CD4-positive, alpha-beta memory T cell (primary cell): Measurements from ENCODE around the gene CALN1. TPM values are rescaled to one million over a fixed set of nuclear protein-coding genes. Genes with fewer than 3 reads are reported as not detected.

ENCODE experiments used
- CTCF ChIA-PET: fragments of 350-600 bp; sonication (Branson Sonifier 250); formaldehyde crosslinking; loops from one replicate; lab custom pipeline; 2021; ENCODE audit warnings: inconsistent platforms; ENCODE audit not compliant: partially characterized antibody; lab: Charles Lee
- POLR2A ChIA-PET: fragments of 350-600 bp; sonication (Branson Sonifier 250); formaldehyde crosslinking; loops from one replicate; lab custom pipeline; 2021; ENCODE audit not compliant: partially characterized antibody; lab: Charles Lee
- DNase-seq, 5 donors: peaks; one replicate each; pipeline versions ENCODE4 v3.0.0 to v3.0.0-alpha.2; 2020 to 2022; ENCODE audit warnings: mixed read lengths in 1 of 5
- H3K27ac ChIP-seq: one replicate; pipeline ENCODE4 v1.7.0; 2013; ENCODE audit warnings: low read depth, low read length
- H3K27me3 ChIP-seq: 2 replicates; pipeline ENCODE4 v1.7.0; 2013; ENCODE audit warnings: mild to moderate bottlenecking, low read length, moderate library complexity; ENCODE audit not compliant: insufficient read depth
- H3K36me3 ChIP-seq: 2 replicates; pipeline ENCODE4 v1.7.0; 2013; ENCODE audit warnings: mild to moderate bottlenecking, low read length, moderate library complexity; ENCODE audit not compliant: insufficient read depth
- H3K4me1 ChIP-seq: 2 replicates; pipeline ENCODE4 v1.7.0; 2013; ENCODE audit warnings: mild to moderate bottlenecking, low read length, moderate library complexity; ENCODE audit not compliant: insufficient read depth
- H3K4me3 ChIP-seq, 2 donors: one replicate each; pipeline ENCODE4 v1.7.0; 2013; ENCODE audit warnings: low read length in 2 of 2, mild to moderate bottlenecking in 1 of 2
- H3K9me3 ChIP-seq, 2 donors: one replicate each; pipeline ENCODE4 v1.7.0; 2013; ENCODE audit warnings: low read length in 2 of 2, control low read depth in 1 of 2; ENCODE audit not compliant: control insufficient read depth in 1 of 2
- H3K27ac Mint-ChIP-seq, 7 donors: one replicate each; pipeline ENCODE4 v1.8.0; 2020 to 2021; ENCODE audit warnings: mixed read lengths in 7 of 7, mild to moderate bottlenecking in 6 of 7, inconsistent platforms in 3 of 7, moderate library complexity in 3 of 7
- H3K27me3 Mint-ChIP-seq, 2 donors: one replicate each; pipeline ENCODE4 v1.8.0; 2020 to 2021; ENCODE audit warnings: mixed read lengths in 2 of 2
- H3K36me3 Mint-ChIP-seq, 2 donors: one replicate each; pipeline ENCODE4 v1.8.0; 2020 to 2021; ENCODE audit warnings: mixed read lengths in 2 of 2, inconsistent platforms in 1 of 2, mild to moderate bottlenecking in 1 of 2
- H3K4me1 Mint-ChIP-seq, 4 donors: one replicate each; pipeline ENCODE4 v1.8.0; 2020 to 2021; ENCODE audit warnings: mixed read lengths in 4 of 4, mild to moderate bottlenecking in 1 of 4
- H3K4me3 Mint-ChIP-seq, 8 donors: one replicate each; pipeline ENCODE4 v1.8.0; 2020 to 2021; ENCODE audit warnings: mixed read lengths in 8 of 8, mild to moderate bottlenecking in 7 of 8, moderate library complexity in 6 of 8, inconsistent platforms in 3 of 8
- H3K9me3 Mint-ChIP-seq, 8 donors: one replicate each; pipeline ENCODE4 v1.8.0; 2020 to 2021; ENCODE audit warnings: mixed read lengths in 8 of 8, mild to moderate bottlenecking in 5 of 8, inconsistent platforms in 3 of 8, moderate library complexity in 1 of 8
- intact Hi-C: fragments of 100-400 bp; cut with micrococcal nuclease; formaldehyde crosslinking; loops from one replicate; pipeline ENCODE4 v1.15.1; 2023
- polyA plus RNA-seq, 2 donors: library from polyadenylated mRNA; unstranded; fragments of 300-500 nt; fragmentation: Illumina TruSeq; gene quantifications; one replicate each; pipeline ENCODE4 v1.2.3, GENCODE V29; 2021
- total RNA-seq, 2 experiments: library from RNA; stranded (reverse); gene quantifications; one replicate each; pipeline ENCODE4 v1.2.3, GENCODE V29; 2021

CALN1 gene
- total and polyA plus RNA-seq, 4 experiments from 2014 or later: not detected

GRCh38 chr7:72336632-72337389 is 75.3 kb downstream of the CALN1 start:
- H3K9me3 Mint-ChIP-seq: peaks cover 2 to 29% (median 17%) of the 10 kb centered on the region in 8 donors
- CTCF ChIA-PET: no interaction called here
- DNase-seq: no peak
- no peaks in the 10 kb centered on the region for H3K4me1 ChIP-seq
- peaks cover 13 to 20% of the 10 kb centered on the region in 2 donors for H3K27me3 Mint-ChIP-seq
- no peak overlapping the region for H3K27ac ChIP-seq
- intact Hi-C loops: no loop called here
- H3K27ac Mint-ChIP-seq: no peak overlapping the region
- H3K27me3 ChIP-seq: no peaks in the 10 kb centered on the region
- H3K4me3 ChIP-seq: no peak overlapping the region
- no peaks in the 10 kb centered on the region for H3K36me3 ChIP-seq
- H3K36me3 Mint-ChIP-seq: no peaks in the 10 kb centered on the region
- peaks cover 0 to 1% (median 0%) of the 10 kb centered on the region in 4 donors for H3K4me1 Mint-ChIP-seq
- peaks cover 0 to 3% of the 10 kb centered on the region in 2 donors for H3K9me3 ChIP-seq
- POLR2A ChIA-PET: no interaction called here
- no peak overlapping the region for H3K4me3 Mint-ChIP-seq

- intact Hi-C loops: no loop called here
- DNase-seq: no peak
- Mint-ChIP-seq H3K36me3 (no peaks in the 10 kb centered on the region), H3K27me3 (peaks cover 13 to 20% of the 10 kb centered on the region in 2 donors), H3K9me3 (peaks cover 2 to 29% (median 14%) of the 10 kb centered on the region in 8 donors), H3K4me1 (peaks cover 0 to 1% (median 0%) of the 10 kb centered on the region in 4 donors), H3K4me3 (no peak overlapping the region), H3K27ac (no peak overlapping the region)
- CTCF ChIA-PET: no interaction called here
- Histone ChIP-seq H3K9me3 (peaks cover 0 to 4% of the 10 kb centered on the region in 2 donors), H3K36me3 (no peaks in the 10 kb centered on the region), H3K4me3 (no peak overlapping the region), H3K4me1 (no peaks in the 10 kb centered on the region), H3K27me3 (no peaks in the 10 kb centered on the region), H3K27ac (no peak overlapping the region)
- POLR2A ChIA-PET: no interaction called here
These were observed 75.8 kb downstream of the CALN1 start for GRCh38 chr7:72336382-72336631.

- H3K4me1 ChIP-seq: no peaks in the 10 kb centered on the region
- no peaks in the 10 kb centered on the region for H3K27me3 ChIP-seq
- ChIA-PET CTCF (no interaction called here), POLR2A (no interaction called here)
- H3K4me1 Mint-ChIP-seq: peaks cover 0 to 1% (median 0%) of the 10 kb centered on the region in 4 donors
- H3K4me3 Mint-ChIP-seq: no peak overlapping the region
- no peak for DNase-seq
- H3K36me3 Mint-ChIP-seq: no peaks in the 10 kb centered on the region
- intact Hi-C loops: no loop called here
- H3K27me3 Mint-ChIP-seq: peaks cover 13 to 20% of the 10 kb centered on the region in 2 donors
- no peaks in the 10 kb centered on the region for H3K36me3 ChIP-seq
- no peak overlapping the region for H3K27ac ChIP-seq
- no peak overlapping the region for H3K27ac Mint-ChIP-seq
- H3K9me3 ChIP-seq: peaks cover 0 to 4% of the 10 kb centered on the region in 2 donors
- H3K9me3 Mint-ChIP-seq: peaks cover 2 to 28% (median 15%) of the 10 kb centered on the region in 8 donors
- H3K4me3 ChIP-seq: no peak overlapping the region
These were observed 76.4 kb downstream of the CALN1 start for GRCh38 chr7:72335561-72336381.

- H3K27me3 Mint-ChIP-seq: peaks cover 13 to 20% of the 10 kb centered on the region in 2 donors
- Histone ChIP-seq H3K27me3 (no peaks in the 10 kb centered on the region), H3K36me3 (no peaks in the 10 kb centered on the region), H3K4me1 (no peaks in the 10 kb centered on the region), H3K27ac (no peak overlapping the region), H3K9me3 (peaks cover 0 to 4% of the 10 kb centered on the region in 2 donors), H3K4me3 (no peak overlapping the region)
- no peak overlapping the region for H3K4me3 Mint-ChIP-seq
- no peak for DNase-seq
- POLR2A ChIA-PET: no interaction called here
- H3K9me3 Mint-ChIP-seq: peaks cover 2 to 26% (median 14%) of the 10 kb centered on the region in 8 donors
- intact Hi-C loops: no loop called here
- H3K27ac Mint-ChIP-seq: no peak overlapping the region
- CTCF ChIA-PET: no interaction called here
- H3K4me1 Mint-ChIP-seq: peaks cover 0 to 1% (median 0%) of the 10 kb centered on the region in 4 donors
- no peaks in the 10 kb centered on the region for H3K36me3 Mint-ChIP-seq
These were observed 77.4 kb downstream of the CALN1 start for GRCh38 chr7:72334698-72335097.

GRCh38 chr7:72334066-72334465 is 78.1 kb downstream of the CALN1 start:
- H3K27ac Mint-ChIP-seq: no peak overlapping the region
- H3K4me3 ChIP-seq: no peak overlapping the region
- no peak for DNase-seq
- peaks cover 0 to 4% of the 10 kb centered on the region in 2 donors for H3K9me3 ChIP-seq
- no peaks in the 10 kb centered on the region for H3K36me3 ChIP-seq
- peaks cover 13 to 20% of the 10 kb centered on the region in 2 donors for H3K27me3 Mint-ChIP-seq
- ChIA-PET POLR2A (no interaction called here), CTCF (no interaction called here)
- intact Hi-C loops: no loop called here
- H3K9me3 Mint-ChIP-seq: peaks cover 2 to 25% (median 14%) of the 10 kb centered on the region in 8 donors
- H3K36me3 Mint-ChIP-seq: no peaks in the 10 kb centered on the region
- H3K27me3 ChIP-seq: no peaks in the 10 kb centered on the region
- H3K4me1 ChIP-seq: no peaks in the 10 kb centered on the region
- no peak overlapping the region for H3K4me3 Mint-ChIP-seq
- no peaks in the 10 kb centered on the region for H3K4me1 Mint-ChIP-seq
- H3K27ac ChIP-seq: no peak overlapping the region

GRCh38 chr7:72326811-72327210 is 85.3 kb downstream of the CALN1 start:
- DNase-seq: no peak
- Histone ChIP-seq H3K4me1 (no peaks in the 10 kb centered on the region), H3K27ac (no peak overlapping the region), H3K27me3 (no peaks in the 10 kb centered on the region), H3K36me3 (no peaks in the 10 kb centered on the region), H3K4me3 (no peak overlapping the region), H3K9me3 (peaks cover 0 to under 1% of the 10 kb centered on the region in 2 donors)
- no peak overlapping the region for H3K27ac Mint-ChIP-seq
- no peaks in the 10 kb centered on the region for H3K36me3 Mint-ChIP-seq
- ChIA-PET CTCF (no interaction called here), POLR2A (no interaction called here)
- intact Hi-C loops: no loop called here
- no peaks in the 10 kb centered on the region for H3K27me3 Mint-ChIP-seq
- no peaks in the 10 kb centered on the region for H3K4me1 Mint-ChIP-seq
- no peak overlapping the region for H3K4me3 Mint-ChIP-seq
- peaks cover 0 to 11% (median 6%) of the 10 kb centered on the region in 8 donors for H3K9me3 Mint-ChIP-seq

- no peaks in the 10 kb centered on the region for H3K27me3 ChIP-seq
- no peak overlapping the region for H3K27ac ChIP-seq
- H3K4me1 ChIP-seq: no peaks in the 10 kb centered on the region
- no peak for DNase-seq
- H3K36me3 ChIP-seq: no peaks in the 10 kb centered on the region
- ChIA-PET POLR2A (no interaction called here), CTCF (no interaction called here)
- no peaks in the 10 kb centered on the region for H3K9me3 ChIP-seq
- H3K4me3 Mint-ChIP-seq: no peak overlapping the region
- no peak overlapping the region for H3K27ac Mint-ChIP-seq
- H3K4me3 ChIP-seq: no peak overlapping the region
- peaks cover 0 to 8% (median 5%) of the 10 kb centered on the region in 8 donors for H3K9me3 Mint-ChIP-seq
- no peaks in the 10 kb centered on the region for H3K4me1 Mint-ChIP-seq
- H3K36me3 Mint-ChIP-seq: no peaks in the 10 kb centered on the region
- intact Hi-C loops: no loop called here
- H3K27me3 Mint-ChIP-seq: no peaks in the 10 kb centered on the region
These were observed 85.8 kb downstream of the CALN1 start for GRCh38 chr7:72326365-72326764.
